SK-N-SH (cell line): ENCODE data around the gene EFNB1. TPM values are rescaled to one million over a fixed set of nuclear protein-coding genes. Genes with fewer than 3 reads are reported as not detected.

Experiments
- CTCF ChIA-PET: fragments of 300-600, 350-600 bp; formaldehyde crosslinking; extraction: SDS; loops from one replicate; lab custom pipeline; 2021; lab: Yijun Ruan, JAX
- POLR2A ChIA-PET: fragments of 350-600 bp; sonication (Branson Sonifier 250); formaldehyde crosslinking; extraction: SDS; loops from one replicate; lab custom pipeline; 2020; ENCODE audit warnings: antibody characterized with exemption, inconsistent platforms; lab: Yijun Ruan, JAX
- DNase-seq: peaks from one replicate; pipeline ENCODE4 v3.0.0; 2012
- H2AFZ ChIP-seq: fragments of 200-600 bp; sonication (generic); 2 replicates; pipeline ENCODE4 v1.8.1; 2016; ENCODE audit warnings: antibody characterized with exemption, mild to moderate bottlenecking, low read depth
- H3F3A ChIP-seq: fragments of 200-600 bp; sonication (generic); replicated peaks from 2 replicates; pipeline ENCODE3; 2016; ENCODE audit warnings: antibody characterized with exemption, mild to moderate bottlenecking; ENCODE audit not compliant: insufficient read depth
- H3K27ac ChIP-seq, 2 experiments: fragments of 200-500 bp in 1 of 2; fragments of 200-600 bp in 1 of 2; sonication (Bioruptor generic) in 1 of 2; sonication (generic), shearing (Covaris generic) in 1 of 2; 2 replicates each; pipeline versions ENCODE4 v1.5.1 to v1.6.1; 2014 to 2016; ENCODE audit warnings: low read depth in 2 of 2, inconsistent platforms in 1 of 2, low read length in 1 of 2, mild to moderate bottlenecking in 1 of 2, mixed read lengths in 1 of 2
- H3K27me3 ChIP-seq: fragments of 200-600 bp; sonication (generic), shearing (Covaris generic); 2 replicates; pipeline ENCODE4 v1.6.1; 2016; ENCODE audit warnings: mixed run types; ENCODE audit not compliant: insufficient read depth
- H3K36me3 ChIP-seq, 2 experiments: fragments of 200-500 bp in 1 of 2; fragments of 200-600 bp in 1 of 2; sonication (Bioruptor generic) in 1 of 2; sonication (generic) in 1 of 2; replicated peaks in 1 of 2; 2 replicates each; pipeline versions ENCODE3 to v1.5.1; 2014 to 2016; ENCODE audit warnings: low read length in 1 of 2, mild to moderate bottlenecking in 1 of 2; ENCODE audit not compliant: insufficient read depth in 2 of 2, control insufficient read depth in 1 of 2
- H3K4me1 ChIP-seq, 2 experiments: fragments of 200-500 bp in 1 of 2; fragments of 200-600 bp in 1 of 2; sonication (Bioruptor generic) in 1 of 2; sonication (generic), shearing (Covaris generic) in 1 of 2; 2 replicates each; pipeline versions ENCODE4 v1.5.1 to v1.6.1; 2014 to 2016; ENCODE audit warnings: low read depth in 1 of 2, low read length in 1 of 2, mixed run types in 1 of 2; ENCODE audit not compliant: insufficient read depth in 2 of 2, control insufficient read depth in 1 of 2
- H3K4me2 ChIP-seq: fragments of 200-600 bp; sonication (generic), shearing (Covaris generic); 2 replicates; pipeline ENCODE4 v1.6.1; 2017; ENCODE audit warnings: mixed run types
- H3K4me3 ChIP-seq, 2 experiments: fragments of 200-500 bp in 1 of 2; fragments of 200-600 bp in 1 of 2; sonication (Bioruptor generic) in 1 of 2; sonication (generic), shearing (Covaris generic) in 1 of 2; 2 replicates each; pipeline versions ENCODE4 v1.5.1 to v1.8.1; 2014 to 2016; ENCODE audit warnings: low read depth in 2 of 2, inconsistent platforms in 1 of 2, low read length in 1 of 2, mild to moderate bottlenecking in 1 of 2, mixed read lengths in 1 of 2, moderate library complexity in 1 of 2
- H3K79me2 ChIP-seq: fragments of 200-600 bp; sonication (generic); 2 replicates; pipeline ENCODE4 v1.8.1; 2017; ENCODE audit warnings: mild to moderate bottlenecking; ENCODE audit not compliant: insufficient read depth
- H3K9ac ChIP-seq: fragments of 200-600 bp; sonication (generic); 2 replicates; pipeline ENCODE4 v1.6.1; 2017; ENCODE audit warnings: mixed run types
- H3K9me2 ChIP-seq: fragments of 200-600 bp; sonication (generic); 2 replicates; pipeline ENCODE4 v1.6.1; 2017; ENCODE audit warnings: mixed run types
- H3K9me3 ChIP-seq: fragments of 200-600 bp; sonication (generic); 2 replicates; pipeline ENCODE4 v1.6.1; 2017; ENCODE audit warnings: mixed run types, mild to moderate bottlenecking, moderate library complexity
- H4K20me1 ChIP-seq: fragments of 200-600 bp; sonication (generic); 2 replicates; pipeline ENCODE4 v1.6.1; 2017; ENCODE audit warnings: mild to moderate bottlenecking, mixed run types; ENCODE audit not compliant: insufficient read depth
- CHD2 ChIP-seq: fragments of 150-350 bp; IDR thresholded peaks from 2 replicates; pipeline ENCODE4 v1.6.1; 2018; ENCODE audit warnings: low read length; ENCODE audit not compliant: partially characterized antibody
- ELF1 ChIP-seq: IDR thresholded peaks from 2 replicates; pipeline ENCODE4 v1.4.0; 2012
- EP300 ChIP-seq, 2 experiments: IDR thresholded peaks; 2 replicates each; pipeline versions ENCODE4 v1.4.0 to v1.6.1; 2012; ENCODE audit warnings: borderline replicate concordance in 1 of 2, low read depth in 1 of 2, low read length in 1 of 2
- FOSL2 ChIP-seq: IDR thresholded peaks from 2 replicates; pipeline ENCODE4 v1.4.0; 2012; ENCODE audit warnings: low read depth, mild to moderate bottlenecking, moderate library complexity, borderline replicate concordance
- GABPA ChIP-seq: IDR thresholded peaks from 2 replicates; pipeline ENCODE4 v1.4.0; 2012; ENCODE audit warnings: low read depth, mild to moderate bottlenecking
- GATA2 ChIP-seq: sonication (generic); formaldehyde crosslinking; IDR thresholded peaks from 2 replicates; pipeline ENCODE4 v1.5.0; 2020; ENCODE audit warnings: mild to moderate bottlenecking, missing genetic modification reagents
- IRF3 ChIP-seq: fragments of 150-350 bp; IDR thresholded peaks from 2 replicates; pipeline ENCODE4 v1.6.1; 2016; ENCODE audit warnings: mild to moderate bottlenecking, low read depth, low read length
- MEF2A ChIP-seq: IDR thresholded peaks from 2 replicates; pipeline ENCODE4 v1.4.0; 2012; ENCODE audit warnings: low read depth, borderline replicate concordance
- POLR2AphosphoS5 ChIP-seq: IDR thresholded peaks from 2 replicates; pipeline ENCODE4 v1.6.1; 2012; ENCODE audit warnings: low read depth, low read length
- RCOR1 ChIP-seq: fragments of 150-350 bp; IDR thresholded peaks from 2 replicates; pipeline ENCODE4 v1.6.1; 2017; ENCODE audit warnings: antibody characterized with exemption, low read length
- REST ChIP-seq: IDR thresholded peaks from 2 replicates; pipeline ENCODE4 v1.6.1; 2012; ENCODE audit warnings: mild to moderate bottlenecking, low read depth, low read length, moderate library complexity
- RFX5 ChIP-seq: IDR thresholded peaks from 2 replicates; pipeline ENCODE4 v1.6.1; 2012; ENCODE audit warnings: mild to moderate bottlenecking, improper control_type of control experiment, low read length
- TAF1 ChIP-seq: IDR thresholded peaks from 2 replicates; pipeline ENCODE4 v1.6.1; 2012; ENCODE audit warnings: low read depth, mild to moderate bottlenecking, low read length, moderate library complexity, borderline replicate concordance
- TCF12 ChIP-seq: IDR thresholded peaks from 2 replicates; pipeline ENCODE4 v1.4.0; 2012
- TEAD4 ChIP-seq: IDR thresholded peaks from 2 replicates; pipeline ENCODE4 v1.4.0; 2012; ENCODE audit warnings: mild to moderate bottlenecking, borderline replicate concordance; ENCODE audit not compliant: insufficient read depth
- YY1 ChIP-seq: IDR thresholded peaks from 2 replicates; pipeline ENCODE4 v1.4.0; 2012; ENCODE audit warnings: low read depth, mild to moderate bottlenecking
- WGBS: methylation state at CpG from one replicate; pipeline ENCODE4 v1.1.6; 2017; ENCODE audit warnings: low lambda C conversion rate; 5-methylcytosine and 5-hydroxymethylcytosine counted together
- polyA plus RNA-seq, 3 experiments: library from polyadenylated mRNA; depleted of rRNA; stranded (reverse); fragments of >200 nt; gene quantifications; 2 replicates each; pipeline ENCODE4 v1.2.3, GENCODE V29; 2012
- TF ChIP-seq, protein P1 (sequence below): fragments of 200-600 bp; sonication (generic); IDR thresholded peaks from 2 replicates; pipeline ENCODE4 v1.6.1; 2017; ENCODE audit warnings: antibody characterized with exemption, mild to moderate bottlenecking, moderate library complexity

The EFNB1 gene
- polyA plus RNA-seq, 1 of the 3 experiments (the other 2 are of a cell fraction), result 8.4 TPM

DNA sequence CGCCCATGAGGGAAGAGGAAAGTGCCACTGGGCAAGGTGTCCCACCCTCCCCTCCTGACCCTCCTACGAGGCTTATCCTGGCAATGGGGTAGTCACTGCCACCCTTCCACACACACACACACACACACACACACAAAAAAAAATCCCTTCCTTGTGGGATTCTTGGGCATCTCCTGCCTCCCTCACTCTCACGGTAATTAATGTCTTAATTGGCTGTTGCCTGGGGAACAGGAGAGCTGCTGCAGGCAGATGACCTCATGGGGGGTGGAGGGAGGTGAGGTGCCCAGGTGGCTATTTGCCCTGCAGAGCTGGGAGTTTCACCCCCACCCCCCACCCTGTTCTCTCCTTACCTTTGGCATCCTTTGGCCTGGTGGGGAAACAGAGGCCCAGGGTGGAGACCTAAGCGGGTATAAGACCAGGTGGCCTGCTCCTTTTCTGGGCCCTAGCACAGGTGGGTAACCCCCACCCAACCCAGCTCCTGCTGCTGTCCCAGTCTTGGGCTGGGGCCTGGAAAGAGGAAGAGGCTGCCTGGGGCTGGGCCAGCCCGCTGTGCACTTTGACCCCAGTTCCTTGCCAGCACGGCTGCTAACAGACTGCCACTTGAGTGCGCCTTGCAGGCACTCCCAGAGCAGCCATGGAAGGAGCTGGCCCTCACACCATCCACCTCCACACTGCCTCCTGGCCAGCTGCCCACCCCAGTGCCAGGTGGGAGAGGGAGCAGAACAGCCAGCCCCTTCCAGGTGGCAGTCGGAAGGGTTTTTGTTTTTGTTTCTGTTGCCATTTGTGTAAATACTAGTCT lies 12.6 kb downstream of the EFNB1 start:
- Histone ChIP-seq H3K79me2 (no peaks in the 10 kb centered on the region), H2AFZ (no peak overlapping the region), H3K36me3 (no peaks in the 10 kb centered on the region), H3K9me3 (no peaks in the 10 kb centered on the region), H3K9me2 (no peaks in the 10 kb centered on the region), H3K27ac (no peak overlapping the region), H4K20me1 (no peaks in the 10 kb centered on the region), H3F3A (no peaks in the 10 kb centered on the region), H3K4me2 (no peak overlapping the region), H3K4me3 (no peak overlapping the region), H3K9ac (no peak overlapping the region), H3K27me3 (no peaks in the 10 kb centered on the region), H3K4me1 (peaks cover 0 to 7% of the 10 kb centered on the region in 2 experiments; a peak in 1 of 4 replicates)
- DNase-seq, result no peak
- WGBS, result 47% methylated on average over 4 of the region's 8 CpGs
- TF ChIP-seq TAF1, result no peak
- no peak for TF ChIP-seq RCOR1
- TF ChIP-seq YY1, result no peak
- no peak for TF ChIP-seq IRF3
- no peak for TF ChIP-seq FOSL2
- TF ChIP-seq GABPA, result no peak
- TF ChIP-seq EP300 (IDR thresholded peaks at IDR 0.05; ENCODE audit: borderline replicate concordance in 1 of 2, low read depth in 1 of 2, low read length in 1 of 2), result no peak
- TF ChIP-seq MEF2A, result no peak
- TF ChIP-seq CHD2, result no peak
- TF ChIP-seq, protein P1, sequence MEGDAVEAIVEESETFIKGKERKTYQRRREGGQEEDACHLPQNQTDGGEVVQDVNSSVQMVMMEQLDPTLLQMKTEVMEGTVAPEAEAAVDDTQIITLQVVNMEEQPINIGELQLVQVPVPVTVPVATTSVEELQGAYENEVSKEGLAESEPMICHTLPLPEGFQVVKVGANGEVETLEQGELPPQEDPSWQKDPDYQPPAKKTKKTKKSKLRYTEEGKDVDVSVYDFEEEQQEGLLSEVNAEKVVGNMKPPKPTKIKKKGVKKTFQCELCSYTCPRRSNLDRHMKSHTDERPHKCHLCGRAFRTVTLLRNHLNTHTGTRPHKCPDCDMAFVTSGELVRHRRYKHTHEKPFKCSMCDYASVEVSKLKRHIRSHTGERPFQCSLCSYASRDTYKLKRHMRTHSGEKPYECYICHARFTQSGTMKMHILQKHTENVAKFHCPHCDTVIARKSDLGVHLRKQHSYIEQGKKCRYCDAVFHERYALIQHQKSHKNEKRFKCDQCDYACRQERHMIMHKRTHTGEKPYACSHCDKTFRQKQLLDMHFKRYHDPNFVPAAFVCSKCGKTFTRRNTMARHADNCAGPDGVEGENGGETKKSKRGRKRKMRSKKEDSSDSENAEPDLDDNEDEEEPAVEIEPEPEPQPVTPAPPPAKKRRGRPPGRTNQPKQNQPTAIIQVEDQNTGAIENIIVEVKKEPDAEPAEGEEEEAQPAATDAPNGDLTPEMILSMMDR, result no peak
- no peak for TF ChIP-seq TCF12
- no peak for TF ChIP-seq ELF1
- no peak for TF ChIP-seq TEAD4
- TF ChIP-seq POLR2AphosphoS5, result no peak
- ChIA-PET CTCF (interaction anchor here (1.4 kb wide), 1 partner anchor 13 kb away, joined by 3 read pairs; the partner anchor contains the start of gene EFNB1), POLR2A (no interaction called here)

- Histone ChIP-seq H4K20me1 (no peaks in the 10 kb centered on the region), H3K27me3 (no peaks in the 10 kb centered on the region), H3K4me2 (no peak overlapping the region), H3K36me3 (no peaks in the 10 kb centered on the region), H3K9me2 (no peaks in the 10 kb centered on the region), H2AFZ (no peak overlapping the region), H3K27ac (no peak overlapping the region), H3K4me1 (peaks cover 0 to 7% of the 10 kb centered on the region in 2 experiments; a peak in 1 of 4 replicates), H3K79me2 (no peaks in the 10 kb centered on the region), H3F3A (no peaks in the 10 kb centered on the region), H3K4me3 (no peak overlapping the region), H3K9me3 (no peaks in the 10 kb centered on the region), H3K9ac (no peak overlapping the region)
- ChIA-PET POLR2A (no interaction called here), CTCF (interaction anchor here (1.4 to 5.5 kb wide), 2 partner anchors 14 kb away, joined by 3 to 31 read pairs; partner anchors contain the start of gene EFNB1)
- DNase-seq, result no peak
- 50% methylated on average over 1 of the region's 2 CpGs for WGBS
- TF ChIP-seq RFX5 (no peak), REST (no peak), TEAD4 (no peak), GATA2 (CRISPR knock-in tag) (no peak)
Observed at GRCh38 chrX:68842351-68842750, 13.5 kb downstream of the EFNB1 start.
